Endodermal cell (in vitro differentiated cells): Measurements from ENCODE around the gene CSDE1. TPM values are rescaled to one million over a fixed set of nuclear protein-coding genes. Genes with fewer than 3 reads are reported as not detected.

Source experiments
- DNase-seq: peaks from one replicate; pipeline ENCODE4 v3.0.0-alpha.2; 2017
- H3K27ac ChIP-seq: 2 replicates; pipeline ENCODE4 v1.5.1; 2013; ENCODE audit warnings: mild to moderate bottlenecking, low read depth, low read length, moderate library complexity
- H3K27me3 ChIP-seq: 2 replicates; pipeline ENCODE4 v1.6.1; 2013; ENCODE audit warnings: mild to moderate bottlenecking, low read length, moderate library complexity; ENCODE audit not compliant: insufficient read depth, control insufficient read depth, poor library complexity, severe bottlenecking
- H3K36me3 ChIP-seq: 2 replicates; pipeline ENCODE4 v1.7.0; 2013; ENCODE audit warnings: mild to moderate bottlenecking, low read length, moderate library complexity; ENCODE audit not compliant: control insufficient read depth, insufficient read depth
- H3K4me1 ChIP-seq: one replicate; pipeline ENCODE4 v1.7.0; 2013; ENCODE audit warnings: low read length; ENCODE audit not compliant: control insufficient read depth, insufficient read depth
- H3K4me3 ChIP-seq: 2 replicates; pipeline ENCODE4 v1.5.1; 2013; ENCODE audit warnings: mild to moderate bottlenecking, low read length, moderate library complexity
- H3K9ac ChIP-seq: 2 replicates; pipeline ENCODE4 v1.6.1; 2013; ENCODE audit warnings: mild to moderate bottlenecking, low read length, moderate library complexity; ENCODE audit not compliant: poor library complexity, severe bottlenecking; ENCODE audit errors: extremely low read depth
- H3K9me3 ChIP-seq: 2 replicates; pipeline ENCODE4 v1.6.1; 2013; ENCODE audit warnings: mild to moderate bottlenecking, low read length, moderate library complexity; ENCODE audit not compliant: control insufficient read depth
- H3K27ac Mint-ChIP-seq: 2 replicates; pipeline ENCODE4 v1.8.0; 2020; ENCODE audit warnings: mixed read lengths
- H3K27me3 Mint-ChIP-seq: 2 replicates; pipeline ENCODE4 v1.8.0; 2021; ENCODE audit warnings: mild to moderate bottlenecking, mixed read lengths; ENCODE audit not compliant: insufficient read depth
- H3K36me3 Mint-ChIP-seq: 2 replicates; pipeline ENCODE4 v1.8.0; 2020; ENCODE audit warnings: low read depth, mixed read lengths
- H3K4me1 Mint-ChIP-seq: 2 replicates; pipeline ENCODE4 v1.8.0; 2020; ENCODE audit warnings: mixed read lengths
- H3K4me3 Mint-ChIP-seq: 2 replicates; pipeline ENCODE4 v1.8.0; 2020; ENCODE audit warnings: mild to moderate bottlenecking, moderate library complexity, mixed read lengths
- H3K9me3 Mint-ChIP-seq: 2 replicates; pipeline ENCODE4 v1.8.0; 2020; ENCODE audit warnings: mild to moderate bottlenecking, mixed read lengths
- WGBS, 2 experiments: methylation state at CpG; one replicate each; pipeline versions ENCODE4 v1.1.5 to v1.1.7; 2013; ENCODE audit warnings: missing lambda C conversion rate in 2 of 2, mixed read lengths in 1 of 2; ENCODE audit not compliant: insufficient coverage in 1 of 2, insufficient read length in 1 of 2; 5-methylcytosine and 5-hydroxymethylcytosine counted together
- total RNA-seq, 2 donors: library from RNA; stranded (reverse); fragmentation: NEBNext Ultra II Directional in 1 of 2; extraction: Animal tissue kit (Norgen Biotek cat#: 25700) in 1 of 2; gene quantifications; 2 replicates in 1 of 2; 3 replicates in 1 of 2; pipeline ENCODE4 v1.2.1, GENCODE V29; 2021
- TF ChIP-seq, protein P1 (sequence below): fragments of 200-600 bp; sonication (generic); conservative IDR thresholded peaks from 2 replicates; pipeline ENCODE4 v1.5.0; 2021; ENCODE audit warnings: antibody characterized with exemption, mild to moderate bottlenecking

CSDE1 gene
- total RNA-seq, 2 donors from 2014 or later, result 491 to 517 TPM

DNA sequence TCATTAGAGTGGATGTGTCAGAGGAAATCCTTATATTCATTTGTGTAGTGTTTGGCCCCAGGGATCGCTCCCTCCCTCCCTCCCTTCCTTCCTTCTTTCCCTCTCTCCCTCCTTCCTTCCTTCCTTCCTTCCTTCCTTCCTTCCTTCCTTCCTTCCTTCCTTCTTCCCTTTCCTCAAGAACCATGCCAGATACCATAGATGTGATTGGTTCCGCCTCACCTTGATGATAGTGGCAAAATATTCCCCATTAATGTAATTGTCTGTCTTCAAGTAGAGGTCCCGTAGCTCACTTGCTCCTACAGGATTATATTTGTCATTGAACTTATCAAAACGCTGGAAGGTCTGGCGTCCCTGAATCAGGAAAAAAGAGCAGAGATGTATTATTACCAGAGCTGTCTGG, 80.1 kb downstream of the CSDE1 start:
- H3K36me3 ChIP-seq, result no peaks in the 10 kb centered on the region
- no peak overlapping the region for H3K4me3 ChIP-seq
- Mint-ChIP-seq H3K4me3 (no peak overlapping the region), H3K4me1 (peaks cover 2% of the 10 kb centered on the region), H3K9me3 (no peaks in the 10 kb centered on the region), H3K27ac (no peak overlapping the region), H3K36me3 (no peaks in the 10 kb centered on the region), H3K27me3 (peaks cover 47% of the 10 kb centered on the region)
- H3K9me3 ChIP-seq, result no peaks in the 10 kb centered on the region
- 81 to 96% methylated on average over 4 to 5 of the region's 5 CpGs for WGBS, 2 experiments
- no peaks in the 10 kb centered on the region for H3K4me1 ChIP-seq
- H3K27ac ChIP-seq, result no peak overlapping the region
- H3K27me3 ChIP-seq, result peaks cover 63% of the 10 kb centered on the region
- no peak overlapping the region for H3K9ac ChIP-seq
- no peak for DNase-seq
- TF ChIP-seq, protein P1, sequence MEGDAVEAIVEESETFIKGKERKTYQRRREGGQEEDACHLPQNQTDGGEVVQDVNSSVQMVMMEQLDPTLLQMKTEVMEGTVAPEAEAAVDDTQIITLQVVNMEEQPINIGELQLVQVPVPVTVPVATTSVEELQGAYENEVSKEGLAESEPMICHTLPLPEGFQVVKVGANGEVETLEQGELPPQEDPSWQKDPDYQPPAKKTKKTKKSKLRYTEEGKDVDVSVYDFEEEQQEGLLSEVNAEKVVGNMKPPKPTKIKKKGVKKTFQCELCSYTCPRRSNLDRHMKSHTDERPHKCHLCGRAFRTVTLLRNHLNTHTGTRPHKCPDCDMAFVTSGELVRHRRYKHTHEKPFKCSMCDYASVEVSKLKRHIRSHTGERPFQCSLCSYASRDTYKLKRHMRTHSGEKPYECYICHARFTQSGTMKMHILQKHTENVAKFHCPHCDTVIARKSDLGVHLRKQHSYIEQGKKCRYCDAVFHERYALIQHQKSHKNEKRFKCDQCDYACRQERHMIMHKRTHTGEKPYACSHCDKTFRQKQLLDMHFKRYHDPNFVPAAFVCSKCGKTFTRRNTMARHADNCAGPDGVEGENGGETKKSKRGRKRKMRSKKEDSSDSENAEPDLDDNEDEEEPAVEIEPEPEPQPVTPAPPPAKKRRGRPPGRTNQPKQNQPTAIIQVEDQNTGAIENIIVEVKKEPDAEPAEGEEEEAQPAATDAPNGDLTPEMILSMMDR, result no peak

DNA sequence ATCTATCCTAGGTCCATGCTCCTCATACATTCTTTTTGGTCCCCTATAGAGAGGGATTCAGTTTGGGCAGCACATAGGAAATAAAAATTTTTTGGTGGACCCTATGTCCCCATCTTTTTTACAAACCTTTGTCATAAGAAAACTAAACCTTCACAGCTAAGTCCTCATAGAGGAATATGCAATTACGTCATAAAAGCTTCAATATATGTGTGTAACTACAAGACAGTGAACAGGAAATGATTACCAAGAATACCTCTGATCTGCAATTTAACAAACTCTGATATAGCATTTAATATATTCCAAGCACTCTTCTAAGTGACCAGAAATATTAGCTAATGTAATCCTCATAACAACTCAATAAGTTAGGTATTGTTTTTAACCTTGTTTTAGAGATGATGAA, 81.7 kb downstream of the CSDE1 start:
- Mint-ChIP-seq H3K36me3 (no peaks in the 10 kb centered on the region), H3K27me3 (peaks cover 56% of the 10 kb centered on the region), H3K9me3 (no peaks in the 10 kb centered on the region), H3K4me1 (peaks cover 2% of the 10 kb centered on the region), H3K27ac (no peak overlapping the region), H3K4me3 (no peak overlapping the region)
- no peaks in the 10 kb centered on the region for H3K4me1 ChIP-seq
- no peaks in the 10 kb centered on the region for H3K36me3 ChIP-seq
- no peak overlapping the region for H3K27ac ChIP-seq
- DNase-seq, result no peak
- TF ChIP-seq, protein P1, result no peak
- H3K4me3 ChIP-seq, result no peak overlapping the region
- H3K27me3 ChIP-seq, result peaks cover 75% of the 10 kb centered on the region
- H3K9ac ChIP-seq, result no peak overlapping the region
- 100% methylated on average over 1 of the region's 1 CpG; no CpG with 5 or more reads in 1 of the 2 experiments for WGBS, 2 experiments
- no peaks in the 10 kb centered on the region for H3K9me3 ChIP-seq

DNA sequence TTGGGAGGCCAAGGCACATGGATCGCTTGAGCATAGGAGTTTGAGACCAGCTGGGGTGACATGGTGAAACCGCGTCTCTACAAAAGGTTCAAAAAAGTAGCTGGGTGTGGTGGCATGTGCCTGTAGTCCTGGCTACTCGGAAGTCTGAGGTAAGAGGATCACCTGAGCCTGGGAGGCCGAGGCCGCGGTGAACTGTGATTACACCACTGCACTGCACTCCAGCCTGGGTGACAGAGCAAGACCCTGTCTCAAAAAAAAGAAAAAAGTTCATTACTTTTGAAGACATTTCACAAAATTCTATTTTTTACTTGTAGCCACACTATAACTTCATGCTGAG, 85.9 kb downstream of the CSDE1 start:
- Histone ChIP-seq H3K27ac (no peak overlapping the region), H3K9ac (no peak overlapping the region), H3K27me3 (peaks cover 53% of the 10 kb centered on the region), H3K4me1 (no peaks in the 10 kb centered on the region), H3K4me3 (no peak overlapping the region), H3K36me3 (no peaks in the 10 kb centered on the region), H3K9me3 (no peaks in the 10 kb centered on the region)
- no peak overlapping the region for H3K27ac Mint-ChIP-seq
- H3K9me3 Mint-ChIP-seq, result no peaks in the 10 kb centered on the region
- TF ChIP-seq, protein P1, result no peak
- H3K4me3 Mint-ChIP-seq, result no peak overlapping the region
- H3K27me3 Mint-ChIP-seq, result peaks cover 45% of the 10 kb centered on the region
- no peak for DNase-seq
- H3K4me1 Mint-ChIP-seq, result peaks cover 19% of the 10 kb centered on the region
- 67 to 91% methylated on average over 3 to 7 of the region's 7 CpGs for WGBS, 2 experiments
- H3K36me3 Mint-ChIP-seq, result no peaks in the 10 kb centered on the region
